Measurements from ENCODE around the gene PRDX2. TPM values are rescaled to one million over a fixed set of nuclear protein-coding genes. Genes with fewer than 3 reads are reported as not detected.

PRDX2 gene
- total RNA-seq, 6 donors from 2014 or later = 57.6 to 173 (median 123) TPM

GRCh38 chr19:12751635-12752034 is 50.0 kb downstream of the PRDX2 start, which contains the start of gene BEST2:
Gene BEST2 (plus strand): TSS chr19:12751791. CDS start chr19:12752593, 802 bp downstream.
- Histone ChIP-seq H3K4me1 (peaks cover 0 to 12% (median 6%) of the 10 kb centered on the region in 4 donors), H3K9me3 (peaks cover 0 to 9% (median 3%) of the 10 kb centered on the region in 4 donors), H3K27ac (no peak within 1 kb of the TSS), H3K27me3 (no peaks in the 10 kb centered on the region), H3K36me3 (peaks cover 9 to 15% (median 14%) of the 10 kb centered on the region in 4 donors), H3K4me3 (no peak within 1 kb of the TSS)
- 46 to 47% methylated on average over 9 to 14 of the region's 14 CpGs for WGBS, 2 donors
- TF ChIP-seq CTCF (IDR thresholded peaks at IDR 0.05) = no peak
- no peak for TF ChIP-seq EP300 (IDR thresholded peaks at IDR 0.05)
- TF ChIP-seq POLR2AphosphoS5 (IDR thresholded peaks at IDR 0.05) = no peak
- no peak for TF ChIP-seq POLR2A (IDR thresholded peaks at IDR 0.05)
- no peak for ATAC-seq (ENCODE audit: low FRiP score in 2 of 2)
- no peak for DNase-seq

- WGBS, 2 donors = 65 to 78% methylated on average over 9 of the region's 9 CpGs
- H3K36me3 ChIP-seq = peaks cover 13 to 23% (median 22%) of the 10 kb centered on the region in 4 donors
- ATAC-seq (ENCODE audit: low FRiP score in 2 of 2) = no peak
Observed at GRCh38 chr19:12750851-12751250, 50.7 kb downstream of the PRDX2 start.

GRCh38 chr19:12749938-12750521 is 51.6 kb downstream of the PRDX2 start:
- TF ChIP-seq POLR2A (IDR thresholded peaks at IDR 0.05) = no peak
- peak in 1 of 2 donors; percentile 28 for TF ChIP-seq POLR2AphosphoS5 (IDR thresholded peaks at IDR 0.05)
- TF ChIP-seq EP300 (IDR thresholded peaks at IDR 0.05) = no peak
- TF ChIP-seq CTCF (IDR thresholded peaks at IDR 0.05) = no peak
- Histone ChIP-seq H3K4me1 (peaks cover 0 to 12% (median 6%) of the 10 kb centered on the region in 4 donors), H3K9me3 (peaks cover 0 to 9% (median 3%) of the 10 kb centered on the region in 4 donors), H3K27me3 (no peaks in the 10 kb centered on the region), H3K4me3 (no peak overlapping the region), H3K27ac (no peak overlapping the region), H3K36me3 (peaks cover 18 to 31% (median 30%) of the 10 kb centered on the region in 4 donors)
- DNase-seq (peak in 1 of 2 donors; percentile 64), ATAC-seq (ENCODE audit: low FRiP score in 2 of 2) (no peak)
- 21 to 41% methylated on average over 17 to 24 of the region's 24 CpGs for WGBS, 2 donors

More at GRCh38 chr19:12750851-12751250, 50.7 kb downstream of the PRDX2 start:
- Histone ChIP-seq H3K27me3 (no peaks in the 10 kb centered on the region), H3K4me3 (no peak overlapping the region), H3K4me1 (peaks cover 0 to 12% (median 6%) of the 10 kb centered on the region in 4 donors), H3K9me3 (peaks cover 0 to 9% (median 3%) of the 10 kb centered on the region in 4 donors), H3K27ac (no peak overlapping the region)
- no peak for DNase-seq
- no peak for TF ChIP-seq POLR2A (IDR thresholded peaks at IDR 0.05)
- no peak for TF ChIP-seq CTCF (IDR thresholded peaks at IDR 0.05)
- TF ChIP-seq POLR2AphosphoS5 (IDR thresholded peaks at IDR 0.05) = no peak
- TF ChIP-seq EP300 (IDR thresholded peaks at IDR 0.05) = no peak

- Histone ChIP-seq H3K36me3 (peaks cover 18 to 42% (median 36%) of the 10 kb centered on the region in 4 donors), H3K4me1 (peaks cover 0 to 12% (median 6%) of the 10 kb centered on the region in 4 donors), H3K4me3 (no peak overlapping the region), H3K27ac (no peak overlapping the region), H3K27me3 (no peaks in the 10 kb centered on the region), H3K9me3 (peaks cover 0 to 9% (median 3%) of the 10 kb centered on the region in 4 donors)
- ATAC-seq (ENCODE audit: low FRiP score in 2 of 2) = no peak
- DNase-seq = no peak
- no peak for TF ChIP-seq EP300 (IDR thresholded peaks at IDR 0.05)
- no peak for TF ChIP-seq CTCF (IDR thresholded peaks at IDR 0.05)
- no peak for TF ChIP-seq POLR2A (IDR thresholded peaks at IDR 0.05)
- no peak for TF ChIP-seq POLR2AphosphoS5 (IDR thresholded peaks at IDR 0.05)
- WGBS, 2 donors = 92 to 100% methylated on average over 1 to 6 of the region's 6 CpGs
Observed at GRCh38 chr19:12748489-12748888, 53.1 kb downstream of the PRDX2 start.

Small RNA genes within 50 kb of the gene (small RNA-seq; reads per million reads assigned to genes)
- gene MIR5684 = 0 to 0.31 (median 0.10) reads per million in 4 donors

Other genes with a start within 250 kb of the PRDX2 start
- gene ZNF490, start 191.0 kb downstream of the PRDX2 start, total RNA-seq = 10 to 100 TPM in 2 of 6 donors, 1 to 10 TPM in 4; 4.3 to 11.6 (median 9.0) TPM
- 10 to 100 TPM; 12.6 to 29.3 (median 21.9) TPM for gene ZNF791, start 190.9 kb downstream of the PRDX2 start, total RNA-seq
- gene MAN2B1, start 135.1 kb downstream of the PRDX2 start, total RNA-seq = 100 to 1,000 TPM in 5 of 6 donors, 10 to 100 TPM in 1; 56.8 to 299 (median 121) TPM
- 10 to 100 TPM in 2 of 6 donors, 1 to 10 TPM in 4; 6.1 to 12.9 (median 8.4) TPM for gene WDR83, start 135.0 kb downstream of the PRDX2 start, total RNA-seq
- gene DHPS, start 119.9 kb downstream of the PRDX2 start, total RNA-seq = 100 to 1,000 TPM in 2 of 6 donors, 10 to 100 TPM in 4; 71.6 to 190 (median 94.3) TPM
- not detected for gene GNG14, start 113.8 kb downstream of the PRDX2 start, total RNA-seq
- gene FBXW9, start 105.2 kb downstream of the PRDX2 start, total RNA-seq = 10 to 100 TPM in 2 of 6 donors, 1 to 10 TPM in 4; 6.5 to 13.7 (median 8.7) TPM
- gene TNPO2, start 77.9 kb downstream of the PRDX2 start, total RNA-seq = 100 to 1,000 TPM in 1 of 6 donors, 10 to 100 TPM in 5; 43.5 to 124 (median 46.1) TPM
- 100 to 1,000 TPM; 156 to 324 (median 261) TPM for gene TRIR, start 67.1 kb downstream of the PRDX2 start, total RNA-seq
- 10 to 100 TPM; 14.7 to 71.7 (median 49.8) TPM for gene GET3, start 64.3 kb downstream of the PRDX2 start, total RNA-seq
- gene BEST2, start 50.0 kb downstream of the PRDX2 start, total RNA-seq = under 1 TPM in 1 of 6 donors, not detected in 5; 0.11 TPM
- gene HOOK2, start 26.2 kb downstream of the PRDX2 start, total RNA-seq = 100 to 1,000 TPM in 2 of 6 donors, 10 to 100 TPM in 4; 48.9 to 367 (median 79.6) TPM
- 100 to 1,000 TPM; 127 to 422 (median 354) TPM for gene JUNB, start 10.3 kb downstream of the PRDX2 start, total RNA-seq
- gene THSD8, start 269 bp upstream of the PRDX2 start, total RNA-seq = 1 to 10 TPM in 2 of 6 donors, not detected in 4; 4.6 to 6.0 TPM
- 1 to 10 TPM; 4.2 to 7.6 (median 5.6) TPM for gene RNASEH2A, start 4.8 kb upstream of the PRDX2 start, total RNA-seq
- not detected for gene RTBDN, start 32.8 kb upstream of the PRDX2 start, total RNA-seq
- under 1 TPM in 3 of 6 donors, not detected in 3; 0.17 to 0.89 (median 0.61) TPM for gene MAST1, start 36.7 kb upstream of the PRDX2 start, total RNA-seq
- gene DNASE2, start 79.6 kb upstream of the PRDX2 start, total RNA-seq = 10 to 100 TPM; 34.6 to 87.2 (median 60.1) TPM
- gene KLF1, start 85.4 kb upstream of the PRDX2 start, total RNA-seq = under 1 TPM in 4 of 6 donors, not detected in 2; 0.17 to 0.89 (median 0.42) TPM
- gene GCDH, start 89.4 kb upstream of the PRDX2 start, total RNA-seq = 10 to 100 TPM; 19.3 to 47.1 (median 33.3) TPM
- not detected for gene SYCE2, start 117.5 kb upstream of the PRDX2 start, total RNA-seq
- 100 to 1,000 TPM in 1 of 6 donors, 10 to 100 TPM in 5; 35.3 to 104 (median 53.4) TPM for gene FARSA, start 131.9 kb upstream of the PRDX2 start, total RNA-seq
- 1,000 to 10,000 TPM in 1 of 6 donors, 100 to 1,000 TPM in 5; 171 to 1,351 (median 423) TPM for gene CALR, start 136.8 kb upstream of the PRDX2 start, total RNA-seq
- gene RAD23A, start 144.1 kb upstream of the PRDX2 start, total RNA-seq = 100 to 1,000 TPM in 3 of 6 donors, 10 to 100 TPM in 3; 69.1 to 115 (median 98.8) TPM
- 10 to 100 TPM; 15.3 to 43.8 (median 26.6) TPM for gene GADD45GIP1, start 155.4 kb upstream of the PRDX2 start, total RNA-seq
- not detected for gene DAND5, start 167.8 kb upstream of the PRDX2 start, total RNA-seq
- 100 to 1,000 TPM in 3 of 6 donors, 10 to 100 TPM in 3; 64.0 to 188 (median 107) TPM for gene NFIX, start 193.7 kb upstream of the PRDX2 start, total RNA-seq

Measured in upper lobe of left lung (tissue), 6 donors.